HG03103 (cell line): ENCODE data around the gene SAFB2.
"Not testable (repeated sequence)": the region's sequence is repeated elsewhere in the genome, so short reads cannot be mapped to it uniquely, and the experiment has no call there.

ENCODE experiments used
- ATAC-seq: cut with Tn5 transposase; IDR thresholded peaks from one replicate; pipeline ENCODE4 v1.9.1; 2021; ENCODE audit warnings: low read depth; ENCODE audit not compliant: unreplicated experiment

SAFB2 gene

DNA sequence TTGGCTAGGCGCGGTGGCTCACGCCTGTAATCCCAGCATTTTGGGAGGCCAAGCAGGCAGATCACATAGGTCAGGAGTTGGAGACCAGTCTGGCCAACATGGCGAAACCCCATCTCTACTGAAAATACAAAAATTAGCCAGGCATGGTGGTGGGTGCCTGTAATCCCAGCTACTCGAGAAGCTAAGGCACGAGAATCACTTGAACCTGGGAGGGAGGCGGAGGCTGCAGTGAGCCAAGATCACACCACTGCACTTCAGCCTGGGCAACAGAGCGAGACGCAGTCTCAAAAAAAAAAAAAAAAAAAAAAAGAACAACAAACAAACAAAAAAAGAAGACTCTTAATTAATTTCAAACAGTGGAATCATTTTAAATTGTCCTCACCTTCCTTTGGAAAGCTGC is 13.8 kb downstream of the SAFB2 start:
- ATAC-seq, result not testable (repeated sequence)

DNA sequence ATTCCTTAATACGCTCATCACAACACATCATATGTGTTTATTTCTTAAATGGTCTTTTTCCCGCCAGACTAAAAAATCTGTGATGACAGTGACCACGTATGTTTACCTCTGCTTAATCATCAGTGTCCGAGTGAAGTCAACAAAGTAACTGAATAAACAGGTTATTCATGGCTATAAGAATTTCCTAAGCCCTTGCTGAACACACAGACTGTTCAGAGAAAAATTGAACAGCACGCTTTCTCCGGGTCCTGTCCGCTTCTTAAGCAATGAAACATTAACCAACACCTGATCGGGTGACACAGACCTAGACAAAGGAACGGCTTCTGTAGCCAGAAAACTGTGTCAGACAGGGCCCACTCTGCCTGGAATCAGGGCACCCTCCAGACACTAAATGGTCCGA is 14.3 kb downstream of the SAFB2 start:
- ATAC-seq, result no peak

DNA sequence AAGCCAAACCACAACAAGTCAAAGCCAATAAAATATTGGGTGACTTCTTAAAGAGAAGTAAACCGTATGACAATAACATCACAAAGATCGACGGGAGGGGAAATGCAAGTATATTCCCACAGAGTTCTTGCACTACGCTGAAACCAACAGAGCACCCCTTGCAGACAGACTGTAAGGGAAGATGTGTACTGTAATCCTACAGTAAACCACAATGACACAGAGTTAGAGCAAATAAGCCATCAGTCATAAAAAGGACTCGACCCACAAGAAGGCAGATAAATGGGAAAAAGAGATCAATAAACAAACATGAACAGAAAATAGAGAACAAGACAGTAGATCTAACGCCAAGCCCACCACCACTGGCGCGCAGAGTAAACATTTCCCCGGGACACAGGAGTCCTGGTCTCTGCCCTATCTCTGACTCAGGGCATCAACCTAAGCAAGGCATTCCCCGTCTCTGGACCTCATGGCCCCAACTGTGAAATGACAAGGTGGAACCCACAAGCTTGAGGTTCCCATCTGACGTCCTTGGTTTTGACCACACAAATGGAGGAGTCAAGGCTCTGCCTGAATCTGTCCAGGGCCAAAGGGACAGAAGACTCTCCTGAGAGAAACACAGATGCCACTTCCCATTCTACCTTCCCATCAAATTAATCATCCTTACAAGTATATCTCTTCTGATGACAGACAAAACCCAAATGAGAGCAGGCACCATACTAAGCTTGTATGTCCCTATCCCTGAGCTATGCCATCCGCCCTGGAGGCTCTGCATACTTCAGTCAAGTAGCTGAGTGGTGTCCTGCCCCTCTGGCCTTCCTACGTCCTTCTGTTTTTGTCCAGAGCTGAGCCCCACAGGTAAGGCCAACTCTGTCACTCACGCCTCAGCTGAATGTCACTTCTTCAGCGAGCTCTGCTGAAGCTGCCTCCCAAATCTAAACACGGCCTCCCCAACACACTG is 15.0 kb downstream of the SAFB2 start:
- no peak for ATAC-seq

DNA sequence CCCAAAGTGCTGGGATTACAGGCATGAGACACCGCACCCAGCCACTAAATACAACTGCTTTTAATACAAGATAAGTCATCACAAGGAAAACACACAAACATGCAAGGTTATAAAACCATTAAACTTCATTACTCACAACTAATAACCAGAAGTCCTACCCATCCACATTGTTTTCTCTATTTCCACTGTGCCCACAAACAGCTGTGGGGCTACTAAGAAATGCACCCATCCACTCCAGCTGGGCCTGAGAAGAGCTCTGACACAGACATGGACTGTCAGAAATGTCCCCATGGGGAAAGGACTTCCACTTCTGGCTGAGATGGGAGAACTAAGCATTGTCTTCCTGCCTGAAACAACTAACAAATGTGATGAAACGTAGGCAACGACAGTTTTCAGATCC is 17.2 kb downstream of the SAFB2 start:
- ATAC-seq, result no peak

DNA sequence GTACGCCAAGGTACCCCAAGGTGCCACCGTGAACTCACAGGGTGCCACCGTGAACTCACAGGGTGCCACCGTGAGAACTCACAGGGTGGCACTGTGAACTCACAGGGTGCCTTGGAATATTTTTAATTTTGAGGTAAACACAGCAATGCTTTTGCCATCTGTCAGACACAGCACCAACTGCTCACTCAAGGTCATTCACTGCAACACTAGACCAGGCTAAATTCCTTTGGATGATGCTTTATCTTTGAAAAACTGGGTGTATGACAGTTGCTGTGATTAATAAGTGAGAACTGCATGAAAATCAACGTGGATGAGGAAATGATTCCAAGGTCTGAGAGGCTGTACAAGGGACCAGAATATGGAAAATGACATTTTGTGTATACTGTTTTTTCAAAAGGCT is 18.9 kb downstream of the SAFB2 start:
- ATAC-seq, result no peak

DNA sequence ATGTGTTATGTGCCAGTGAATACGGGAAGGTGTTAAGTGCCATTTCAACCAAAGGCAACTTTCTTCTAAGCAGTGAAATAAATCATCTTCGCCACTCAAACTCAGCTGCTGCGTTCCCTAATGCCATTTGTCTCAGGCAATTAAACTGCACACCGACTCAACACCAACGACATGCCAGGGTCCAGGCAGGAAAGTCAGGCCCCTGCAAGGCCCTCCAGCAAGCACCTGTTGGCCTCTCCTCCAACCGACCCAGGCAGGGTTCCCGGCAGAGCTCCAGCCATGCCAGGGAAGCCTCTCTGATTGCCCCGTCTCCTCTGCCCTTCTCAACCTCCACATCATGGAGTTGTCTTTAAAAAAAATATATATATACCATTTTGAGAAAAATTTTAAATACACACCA is 21.8 kb downstream of the SAFB2 start:
- ATAC-seq, result no peak

DNA sequence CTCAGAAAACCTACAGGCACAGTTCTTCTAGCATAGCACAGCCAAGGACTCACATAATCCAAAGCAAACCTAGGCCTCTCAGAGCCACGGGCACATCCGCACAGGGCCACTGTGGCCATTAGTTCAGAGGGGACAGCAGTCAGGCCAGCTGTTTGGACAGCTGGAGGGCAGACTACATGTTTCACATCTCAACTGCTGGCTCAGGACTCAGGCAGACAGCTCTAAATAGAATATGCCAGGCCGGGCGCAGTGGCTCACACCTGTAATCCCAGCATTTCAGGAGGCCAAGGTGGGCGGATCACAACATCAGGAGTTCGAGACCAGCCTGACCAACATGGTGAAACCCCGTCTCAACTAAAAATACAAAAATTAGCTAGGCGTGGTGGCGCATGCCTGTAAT is 26.8 kb downstream of the SAFB2 start:
- ATAC-seq, result no peak

DNA sequence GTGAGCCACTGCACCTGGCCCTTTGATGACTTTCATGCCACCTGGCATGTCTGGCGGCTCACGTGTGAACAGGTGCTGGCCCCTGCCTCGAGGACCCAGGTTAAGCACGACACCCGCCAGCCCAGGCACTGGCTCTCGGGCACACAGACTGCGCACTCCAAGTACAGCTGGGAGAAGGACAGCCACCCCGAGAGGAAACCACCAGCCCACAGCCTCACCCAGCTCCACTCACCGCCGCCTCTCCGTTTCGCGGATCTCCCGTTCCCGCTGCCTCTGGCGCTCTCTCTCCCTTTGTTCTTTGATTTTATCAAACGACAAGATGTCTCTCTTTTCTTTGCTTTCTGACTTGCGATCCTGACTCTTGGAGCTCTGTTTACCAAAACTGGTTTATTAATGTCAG is 27.4 kb downstream of the SAFB2 start:
- ATAC-seq, result no peak

DNA sequence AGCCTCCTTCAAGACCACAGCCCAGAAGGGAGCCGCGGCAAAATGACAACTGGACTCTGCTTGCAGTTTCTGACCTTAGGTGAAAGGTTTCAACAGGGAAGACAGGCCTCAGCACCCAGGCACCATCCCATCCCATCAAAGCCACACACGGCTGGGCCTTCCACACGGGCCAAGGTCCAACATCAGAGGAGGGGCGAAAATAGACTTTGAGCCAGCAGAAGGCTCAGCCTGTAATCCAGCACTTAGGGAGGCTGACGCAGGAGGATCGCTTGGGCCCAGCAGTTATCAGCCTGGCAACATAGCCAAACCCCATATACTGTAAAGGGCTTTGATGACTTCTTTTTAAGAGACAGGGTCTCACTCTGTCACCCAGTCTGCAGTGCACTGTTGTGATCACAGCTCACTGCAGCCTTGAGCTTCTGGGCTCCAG is 28.0 kb downstream of the SAFB2 start:
- ATAC-seq, result no peak

DNA sequence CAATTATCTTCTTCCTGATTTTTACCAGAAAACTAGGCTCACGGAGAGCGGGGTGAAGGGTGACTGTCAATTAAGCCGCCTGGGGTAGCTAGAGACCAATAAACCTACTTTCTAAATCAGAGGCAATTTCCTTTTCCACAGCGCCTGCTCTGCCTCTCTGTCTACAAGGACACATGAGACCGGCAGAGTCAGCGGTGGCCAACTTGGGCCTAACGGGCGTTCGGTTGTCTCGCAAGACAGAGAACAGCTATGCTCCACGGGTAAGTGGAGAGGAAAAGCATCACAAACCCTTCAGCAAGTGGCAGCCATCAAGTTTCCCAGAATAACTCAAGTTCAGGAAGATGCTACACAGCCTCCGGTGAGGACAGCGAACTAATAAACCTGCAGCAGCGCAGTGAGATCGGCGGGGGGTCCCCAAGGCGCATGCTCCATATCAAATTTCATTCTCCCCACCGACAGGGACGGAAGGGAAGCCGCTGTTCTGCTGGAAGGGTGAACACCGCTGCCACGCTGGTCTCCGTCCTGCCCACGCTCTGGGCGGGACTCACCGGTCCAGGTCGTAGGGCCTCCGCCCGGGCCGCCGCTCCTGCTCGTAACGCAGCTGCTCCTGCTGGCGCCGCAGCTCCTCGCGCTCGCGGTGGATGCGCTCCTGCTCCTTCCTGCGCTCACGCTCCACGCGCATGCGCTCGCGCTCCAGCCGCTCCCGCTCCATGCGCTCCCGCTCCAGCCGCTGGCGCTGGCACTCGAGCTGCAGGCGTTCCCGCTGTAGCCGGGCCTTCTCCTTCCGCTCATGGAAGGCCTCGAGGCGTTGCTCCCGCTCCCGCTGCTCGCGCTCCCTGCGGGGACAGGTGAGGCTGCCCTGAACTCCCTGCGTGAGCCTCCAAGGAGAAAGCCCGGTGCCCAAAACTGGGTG is 29.0 kb downstream of the SAFB2 start:
- no peak for ATAC-seq

DNA sequence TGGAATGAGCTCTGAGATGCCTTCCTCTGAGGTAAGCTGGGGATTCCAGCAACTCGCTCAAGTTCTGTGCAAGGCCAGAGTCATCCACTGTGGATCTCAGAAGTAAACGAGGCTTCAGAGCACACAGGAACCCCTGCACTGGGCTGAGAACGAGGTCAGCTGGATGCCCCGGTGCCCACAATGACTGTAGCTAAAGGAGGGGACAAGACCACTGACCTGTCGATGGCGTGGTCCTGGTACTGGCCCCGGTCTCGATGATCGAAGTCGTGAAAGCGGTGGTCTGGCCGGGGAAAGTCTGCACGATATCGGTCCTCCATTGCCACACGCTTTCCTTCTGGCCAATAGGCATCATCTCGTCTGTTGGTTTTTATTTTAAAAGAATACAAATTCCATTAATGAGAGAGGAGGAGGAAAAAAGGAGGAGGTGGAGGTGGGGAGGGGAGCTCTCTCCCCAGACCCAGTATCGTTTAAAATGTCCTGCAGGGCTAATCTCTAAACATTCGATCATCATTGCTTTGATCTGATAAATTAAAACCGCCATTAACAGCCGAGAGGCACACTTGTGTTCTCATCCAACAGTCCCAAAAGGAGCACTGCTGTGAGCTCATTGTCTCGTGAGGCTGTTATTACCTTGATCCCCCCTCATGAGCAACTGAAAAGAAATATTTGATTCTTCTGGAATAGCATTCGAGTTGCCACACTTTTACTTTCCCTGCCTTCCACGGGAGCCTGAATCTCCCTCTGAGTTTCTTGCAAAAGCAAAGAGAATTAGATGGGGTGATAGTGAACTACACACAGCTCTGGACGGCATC is 29.8 kb downstream of the SAFB2 start:
- no peak for ATAC-seq

DNA sequence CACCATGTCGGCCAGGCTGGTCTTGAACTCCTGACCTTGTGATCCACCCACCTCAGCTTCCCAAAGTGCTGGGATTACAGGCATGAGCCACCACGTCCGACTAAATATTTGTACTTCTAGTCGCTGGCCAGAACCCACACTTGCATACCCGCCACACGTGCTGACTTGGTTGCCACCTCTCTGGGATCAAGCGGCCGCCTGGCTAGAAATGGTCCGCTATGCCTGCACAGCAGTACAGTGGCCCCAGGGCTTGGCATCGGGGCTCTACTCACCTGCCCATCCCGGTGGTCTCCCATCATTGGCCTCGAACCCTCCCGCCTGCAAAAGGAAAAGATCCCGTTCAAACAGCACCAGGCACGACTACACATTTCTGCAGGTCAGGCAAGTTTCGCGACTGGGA is 31.1 kb downstream of the SAFB2 start:
- ATAC-seq, result no peak

DNA sequence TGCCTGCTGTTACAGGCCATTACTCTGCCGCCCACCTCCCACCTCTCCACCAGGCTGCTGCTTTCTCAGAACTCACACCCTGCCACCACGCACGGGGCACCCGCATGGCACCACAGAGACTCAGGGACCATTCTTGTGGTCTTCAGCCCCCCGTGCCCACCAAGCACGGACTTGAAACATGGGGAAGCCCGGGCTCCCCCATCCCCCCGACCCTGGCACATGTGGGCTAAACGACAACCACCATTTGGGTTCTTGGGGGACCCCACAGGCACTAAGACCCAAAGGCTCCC is 31.8 kb downstream of the SAFB2 start:
- ATAC-seq, result no peak

DNA sequence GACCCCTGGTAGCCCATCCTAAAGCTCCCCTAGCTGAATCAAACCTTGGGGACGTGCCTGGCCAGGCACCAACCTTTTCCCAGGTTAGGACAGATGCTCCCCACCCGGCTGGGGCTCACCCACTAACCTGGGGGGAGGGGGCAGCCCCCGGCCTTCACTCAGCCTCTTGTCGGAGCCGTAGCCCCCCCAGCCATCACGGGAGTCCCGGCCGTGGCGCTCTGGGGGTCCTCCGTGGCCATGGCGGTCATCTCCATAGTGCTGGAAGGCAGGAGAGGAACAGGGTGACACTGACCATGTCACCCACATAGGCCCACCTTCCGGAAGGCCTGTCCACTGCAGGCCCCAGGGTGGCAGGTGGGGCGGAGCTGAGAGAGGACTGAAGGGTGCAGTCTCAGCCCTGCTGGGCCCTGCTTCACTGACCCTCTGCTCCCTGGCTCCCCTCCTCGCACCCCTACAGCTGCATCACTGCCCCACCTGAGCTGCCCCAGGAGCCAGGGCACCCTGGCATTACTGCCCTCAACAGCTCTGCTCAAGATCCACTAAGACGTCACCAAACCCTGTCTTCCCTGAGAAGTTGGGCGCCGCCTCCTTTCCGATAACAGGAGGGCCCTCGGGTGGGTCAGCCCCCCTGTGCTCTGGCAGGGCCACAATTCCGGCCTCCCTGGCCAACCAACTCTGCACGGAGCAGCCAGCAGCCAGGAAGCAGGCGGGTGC is 32.3 kb downstream of the SAFB2 start:
- no peak for ATAC-seq

DNA sequence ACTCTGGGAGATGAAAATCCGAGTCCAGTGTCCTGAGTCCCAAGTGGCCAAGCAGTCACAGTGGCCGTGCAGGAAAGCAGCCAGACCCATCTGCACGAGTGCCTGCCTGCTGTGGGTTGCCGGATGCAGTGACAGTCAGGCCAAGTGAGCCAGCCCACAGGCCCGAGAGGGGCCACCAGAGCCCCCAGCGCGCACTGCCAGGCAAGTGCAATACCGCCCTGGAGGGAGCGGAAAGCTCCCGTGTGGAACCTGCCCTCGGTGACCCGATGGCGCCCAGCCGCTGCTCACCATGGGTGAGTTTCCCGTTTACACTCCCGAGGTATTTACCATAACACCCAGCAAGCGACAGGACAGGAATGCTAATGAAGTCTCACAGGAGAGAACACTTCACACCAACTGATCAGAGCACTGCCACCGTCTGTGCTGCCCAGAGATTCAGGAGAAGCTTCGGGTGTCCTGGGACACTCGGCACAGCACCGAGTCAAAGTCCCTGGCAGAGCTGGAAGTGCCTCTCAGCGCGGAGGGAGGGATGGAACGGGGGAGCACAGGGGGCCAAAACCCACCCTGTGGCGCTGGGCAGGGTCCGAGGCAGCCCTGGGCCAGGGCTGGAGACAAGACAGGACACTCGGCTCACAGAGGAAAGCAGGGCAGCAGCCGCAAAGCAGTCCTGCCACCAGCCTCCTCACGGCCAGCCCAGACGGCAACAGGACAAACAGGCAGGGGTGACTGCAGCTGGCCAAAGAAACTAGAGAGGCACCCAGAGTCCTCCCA is 33.5 kb downstream of the SAFB2 start:
- no peak for ATAC-seq

DNA sequence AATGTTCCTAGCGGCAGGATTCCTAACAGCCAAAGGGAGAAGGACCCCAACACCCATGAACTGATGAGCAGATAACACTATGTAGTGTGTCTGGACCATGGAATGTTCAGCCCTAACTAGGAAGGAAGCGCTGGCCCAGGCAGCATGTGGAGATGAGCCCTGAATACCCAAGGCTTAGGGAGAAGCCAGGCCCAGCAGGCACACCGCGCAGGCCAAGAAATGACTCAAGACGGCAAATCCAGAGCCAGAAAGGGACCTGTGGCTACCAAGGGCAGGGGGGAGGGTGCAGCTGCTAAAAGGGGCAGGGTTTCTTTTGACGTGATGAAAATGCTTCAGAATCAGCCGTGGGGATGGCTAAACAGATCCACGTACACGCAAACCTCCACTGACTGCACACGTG is 34.1 kb downstream of the SAFB2 start:
- no peak for ATAC-seq

DNA sequence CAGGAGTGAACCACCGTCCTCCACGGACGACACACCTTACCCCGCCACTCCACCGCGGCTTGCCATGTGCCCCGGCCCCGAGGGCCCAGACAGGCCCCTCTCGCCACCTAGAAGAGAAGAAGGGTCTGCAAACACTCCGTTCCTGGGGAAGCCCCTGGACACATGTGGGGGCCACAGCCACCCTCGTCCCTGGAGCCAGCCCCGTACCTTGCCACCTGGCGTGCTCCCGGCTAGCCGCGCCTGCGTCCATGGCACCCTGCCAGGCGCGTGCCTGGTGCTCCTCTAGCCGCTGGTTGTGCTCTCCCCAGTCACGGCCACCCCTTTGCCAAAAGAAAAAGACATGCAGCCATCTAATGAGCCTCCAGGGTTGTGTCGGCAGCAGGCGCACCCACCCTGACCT is 34.9 kb downstream of the SAFB2 start:
- no peak for ATAC-seq

DNA sequence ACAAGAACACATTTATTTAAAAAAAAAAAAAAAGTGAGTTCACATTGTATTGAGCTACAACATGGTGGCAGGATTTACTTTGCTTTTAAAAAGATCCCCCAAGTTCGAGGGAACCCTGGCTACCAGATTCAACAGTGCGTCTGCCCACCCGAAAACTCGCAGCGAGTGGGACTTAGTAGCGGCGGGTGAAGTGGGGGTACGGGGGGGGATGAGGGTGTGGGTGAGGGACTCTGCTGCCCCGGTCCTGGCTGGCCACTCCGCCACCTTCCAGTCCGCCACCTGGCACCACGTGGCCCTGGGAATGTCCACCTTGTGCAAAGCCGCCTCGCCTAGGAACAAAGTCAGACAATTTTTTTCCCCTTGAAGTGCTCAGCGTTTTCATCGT is 35.5 kb downstream of the SAFB2 start:
- no peak for ATAC-seq

DNA sequence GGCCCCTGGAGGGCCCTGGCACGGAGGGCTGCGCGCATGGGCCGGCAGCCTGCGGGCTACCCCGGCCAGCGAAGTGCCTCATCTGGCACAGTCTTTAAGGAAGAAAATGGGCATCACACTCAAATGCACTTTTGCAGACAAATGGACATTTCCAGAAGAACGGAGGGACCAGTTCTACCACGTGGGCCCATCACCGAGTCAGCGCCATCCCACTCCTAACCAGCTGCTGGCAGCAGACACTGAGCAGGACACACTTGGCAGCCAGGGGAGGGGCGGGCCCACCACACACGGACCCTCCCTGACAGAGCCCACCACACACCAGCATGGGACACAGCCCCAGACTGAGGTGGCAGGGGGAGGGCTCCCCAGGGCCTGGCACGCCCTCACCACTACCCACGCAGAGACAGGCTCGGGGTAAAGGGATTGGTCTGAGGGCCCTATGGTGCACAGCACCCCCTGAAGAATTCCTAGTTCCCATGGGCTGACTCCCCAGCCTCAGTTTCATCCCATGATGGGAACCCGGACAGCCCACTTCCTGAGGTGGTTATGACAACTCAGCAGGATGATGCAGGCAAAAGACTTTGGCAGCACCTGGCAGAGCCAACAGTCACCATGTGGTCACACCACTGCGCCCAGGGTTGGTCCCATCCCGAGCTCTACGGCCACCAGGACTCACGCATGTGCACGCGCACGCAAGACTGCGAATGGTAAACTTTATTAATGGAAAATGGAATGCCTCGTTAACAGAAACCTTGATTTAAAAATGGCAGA is 36.1 kb downstream of the SAFB2 start:
- no peak for ATAC-seq
